ENCODE measurements around the gene DRD4. TPM values are rescaled to one million over a fixed set of nuclear protein-coding genes. Genes with fewer than 3 reads are reported as not detected.

DRD4 gene
- total and polyA plus RNA-seq, 7 donors = 0.28 to 2.2 (median 0.41) TPM; not detected in 4

- no peaks in the 10 kb centered on the region for H3K27me3 ChIP-seq
- 97 to 98% methylated on average over 22 of the region's 22 CpGs for WGBS, 2 donors
- H3K9me3 ChIP-seq = no peaks in the 10 kb centered on the region
- TF ChIP-seq POLR2A (IDR thresholded peaks at IDR 0.05) (no peak), EP300 (IDR thresholded peaks at IDR 0.05) (no peak), POLR2AphosphoS5 (IDR thresholded peaks at IDR 0.05) (no peak), CTCF (IDR thresholded peaks at IDR 0.05) (no peak)
- no peak overlapping the region for H3K4me3 ChIP-seq
- DNase-seq = no peak
- no peak overlapping the region for H3K27ac ChIP-seq
- no peaks in the 10 kb centered on the region for H3K4me1 ChIP-seq
- H3K36me3 ChIP-seq = peaks cover 21 to 100% (median 67%) of the 10 kb centered on the region in 4 donors
- intact Hi-C loops (cut with DNase I) = no loop called here
Observed at GRCh38 chr11:592501-592900, 44.6 kb upstream of the DRD4 start.

DNA sequence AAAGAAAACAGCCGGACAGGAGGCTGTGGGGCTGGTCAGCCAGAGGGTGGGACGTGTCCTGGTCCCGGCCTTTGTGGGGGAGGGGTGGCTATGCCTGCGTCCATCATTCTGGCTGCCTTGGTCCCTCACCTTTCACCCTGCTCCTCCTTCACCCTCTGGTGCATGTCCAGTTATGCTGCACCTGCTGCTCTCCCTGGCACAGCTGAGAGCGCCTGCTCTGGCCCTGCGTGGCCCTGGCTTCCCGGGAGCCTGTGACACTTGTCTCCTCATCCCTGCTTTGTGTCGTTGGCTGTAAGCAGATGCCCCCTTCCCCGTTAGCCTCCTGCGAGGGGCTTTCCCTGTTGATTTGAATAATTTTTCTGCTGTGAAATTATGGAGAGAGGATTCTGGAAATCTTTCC is 44.2 kb upstream of the DRD4 start:
- no peaks in the 10 kb centered on the region for H3K4me1 ChIP-seq
- no peak for DNase-seq
- TF ChIP-seq POLR2AphosphoS5 (IDR thresholded peaks at IDR 0.05) = no peak
- no peak for TF ChIP-seq POLR2A (IDR thresholded peaks at IDR 0.05)
- TF ChIP-seq EP300 (IDR thresholded peaks at IDR 0.05) = no peak
- TF ChIP-seq CTCF (IDR thresholded peaks at IDR 0.05) = no peak
- intact Hi-C loops (cut with DNase I) = no loop called here
- no peaks in the 10 kb centered on the region for H3K27me3 ChIP-seq
- 92 to 93% methylated on average over 10 of the region's 10 CpGs for WGBS, 2 donors
- H3K4me3 ChIP-seq = no peak overlapping the region
- peaks cover 21 to 100% (median 69%) of the 10 kb centered on the region in 4 donors for H3K36me3 ChIP-seq
- no peak overlapping the region for H3K27ac ChIP-seq
- H3K9me3 ChIP-seq = no peaks in the 10 kb centered on the region

DNA sequence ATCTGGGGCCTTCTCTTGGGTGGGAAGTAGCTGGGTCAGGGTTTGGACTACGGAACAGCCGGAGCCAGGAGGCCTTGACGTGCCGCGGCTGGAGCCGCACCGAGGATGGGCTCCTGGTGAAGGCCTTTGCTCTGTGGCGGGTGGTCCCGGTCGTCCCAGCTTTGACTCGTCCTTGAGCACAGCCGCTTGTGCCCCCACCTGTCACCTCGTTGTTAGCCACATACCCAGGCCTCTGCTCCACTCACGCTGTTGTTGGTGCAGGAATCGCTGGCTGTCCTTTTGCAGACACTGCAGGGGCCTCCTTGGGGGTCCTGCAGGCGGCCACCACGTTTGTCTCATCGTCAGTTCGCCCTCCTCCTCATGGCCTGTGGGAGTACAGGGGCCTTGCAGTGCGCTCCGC is 43.7 kb upstream of the DRD4 start:
- no peak for DNase-seq
- TF ChIP-seq POLR2AphosphoS5 (IDR thresholded peaks at IDR 0.05) (no peak), EP300 (IDR thresholded peaks at IDR 0.05) (no peak), POLR2A (IDR thresholded peaks at IDR 0.05) (no peak), CTCF (IDR thresholded peaks at IDR 0.05) (no peak)
- intact Hi-C loops (cut with DNase I) = no loop called here
- H3K4me1 ChIP-seq = no peaks in the 10 kb centered on the region
- H3K4me3 ChIP-seq = no peak overlapping the region
- no peaks in the 10 kb centered on the region for H3K9me3 ChIP-seq
- H3K36me3 ChIP-seq = peaks cover 21 to 100% (median 73%) of the 10 kb centered on the region in 4 donors
- WGBS, 2 donors = 95 to 96% methylated on average over 21 of the region's 21 CpGs
- no peak overlapping the region for H3K27ac ChIP-seq
- no peaks in the 10 kb centered on the region for H3K27me3 ChIP-seq

DNA sequence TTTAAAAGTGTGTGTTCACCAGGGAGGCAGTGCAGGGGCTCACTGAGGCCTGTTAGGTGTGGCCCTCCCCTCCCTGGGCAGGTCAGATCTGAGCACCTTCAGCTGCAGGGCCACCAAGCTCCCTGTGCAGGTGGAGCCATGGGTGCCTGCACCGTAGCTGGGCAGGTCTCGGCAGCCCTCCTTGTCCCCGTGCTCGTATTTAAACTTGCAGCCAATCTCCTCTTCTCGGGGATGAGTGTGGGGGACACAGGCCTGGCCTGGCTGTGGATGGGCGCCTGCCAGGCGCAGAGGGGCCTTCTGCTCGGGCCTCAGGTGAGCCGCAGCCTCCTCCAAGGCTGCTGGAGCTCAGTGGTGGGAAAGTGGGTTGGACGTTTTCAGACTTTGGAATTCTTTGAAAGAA is 41.7 kb upstream of the DRD4 start:
- 93 to 95% methylated on average over 10 of the region's 10 CpGs for WGBS, 2 donors
- Histone ChIP-seq H3K27me3 (no peaks in the 10 kb centered on the region), H3K4me3 (no peak overlapping the region), H3K27ac (no peak overlapping the region), H3K4me1 (no peaks in the 10 kb centered on the region), H3K36me3 (peaks cover 28 to 99% (median 79%) of the 10 kb centered on the region in 4 donors), H3K9me3 (no peaks in the 10 kb centered on the region)
- no peak for DNase-seq
- TF ChIP-seq EP300 (IDR thresholded peaks at IDR 0.05) (no peak), POLR2AphosphoS5 (IDR thresholded peaks at IDR 0.05) (no peak), CTCF (IDR thresholded peaks at IDR 0.05) (no peak)
- intact Hi-C loops (cut with DNase I) = no loop called here

- Histone ChIP-seq H3K36me3 (peaks cover 31 to 99% (median 79%) of the 10 kb centered on the region in 4 donors), H3K4me1 (no peaks in the 10 kb centered on the region), H3K27me3 (no peaks in the 10 kb centered on the region), H3K4me3 (no peak overlapping the region), H3K27ac (no peak overlapping the region), H3K9me3 (no peaks in the 10 kb centered on the region)
- whole genome bisulfite sequencing, 2 donors = 88 to 94% methylated on average over 10 of the region's 10 CpGs
- TF ChIP-seq EP300 (IDR thresholded peaks at IDR 0.05) (no peak), CTCF (IDR thresholded peaks at IDR 0.05) (no peak), POLR2A (IDR thresholded peaks at IDR 0.05) (no peak), POLR2AphosphoS5 (IDR thresholded peaks at IDR 0.05) (no peak)
- no peak for DNase-seq
- intact Hi-C loops (cut with DNase I) = no loop called here
Observed at GRCh38 chr11:596374-596773, 40.7 kb upstream of the DRD4 start.

Data from sigmoid colon (tissue), 7 donors.